Glutamatergic neuron (in vitro differentiated cells): ENCODE data around the gene CISTR. TPM values are rescaled to one million over a fixed set of nuclear protein-coding genes. Genes with fewer than 3 reads are reported as not detected.
A peak's percentile ranks its signal among the peaks of the same experiment; 100 is the strongest.
"Not testable (repeated sequence)": the region's sequence is repeated elsewhere in the genome, so short reads cannot be mapped to it uniquely, and the experiment has no call there.

ENCODE experiments used
- DNase-seq: peaks from one replicate; pipeline ENCODE4 v3.0.0; 2022
- H3K27ac Mint-ChIP-seq: one replicate; pipeline ENCODE4 v1.8.0; 2020; ENCODE audit warnings: mild to moderate bottlenecking, mixed read lengths, inconsistent platforms; ENCODE audit not compliant: unreplicated experiment
- H3K27me3 Mint-ChIP-seq: one replicate; pipeline ENCODE4 v1.8.0; 2020; ENCODE audit warnings: mild to moderate bottlenecking, moderate library complexity, mixed read lengths, inconsistent platforms; ENCODE audit not compliant: unreplicated experiment
- H3K36me3 Mint-ChIP-seq: one replicate; pipeline ENCODE4 v1.8.0; 2020; ENCODE audit warnings: mild to moderate bottlenecking, mixed read lengths, inconsistent platforms; ENCODE audit not compliant: unreplicated experiment
- H3K4me1 Mint-ChIP-seq: one replicate; pipeline ENCODE4 v1.8.0; 2020; ENCODE audit warnings: mild to moderate bottlenecking, low read depth, mixed read lengths, inconsistent platforms; ENCODE audit not compliant: unreplicated experiment
- H3K4me3 Mint-ChIP-seq: one replicate; pipeline ENCODE4 v1.8.0; 2020; ENCODE audit warnings: mild to moderate bottlenecking, mixed read lengths, inconsistent platforms; ENCODE audit not compliant: unreplicated experiment
- H3K9me3 Mint-ChIP-seq: one replicate; pipeline ENCODE4 v1.8.0; 2020; ENCODE audit warnings: mild to moderate bottlenecking, moderate library complexity, mixed read lengths, inconsistent platforms; ENCODE audit not compliant: unreplicated experiment
- total RNA-seq: library from RNA; stranded (reverse); fragmentation: NEBNext Ultra II Directional; extraction: Animal tissue kit (Norgen Biotek cat#: 25700); gene quantifications from one replicate; pipeline ENCODE4 v1.2.1, GENCODE V29; 2021; ENCODE audit not compliant: unreplicated experiment
- TF ChIP-seq, protein P1 (sequence below): fragments of 200-600 bp; sonication (generic); IDR thresholded peaks from one replicate; pipeline ENCODE4 v1.5.0; 2021; ENCODE audit not compliant: partially characterized antibody, unreplicated experiment

Gene CISTR
- total RNA-seq, 1 donor from 2014 or later: not detected

GRCh38 chr12:53781228-53781801, 29.5 kb upstream of the CISTR start:
- Mint-ChIP-seq H3K27me3 (peaks cover 7% of the 10 kb centered on the region), H3K4me3 (peak overlapping the region; percentile 50), H3K36me3 (no peaks in the 10 kb centered on the region), H3K4me1 (peaks cover 19% of the 10 kb centered on the region), H3K27ac (peak overlapping the region; percentile 79), H3K9me3 (peaks cover 8% of the 10 kb centered on the region)
- TF ChIP-seq, protein P1, sequence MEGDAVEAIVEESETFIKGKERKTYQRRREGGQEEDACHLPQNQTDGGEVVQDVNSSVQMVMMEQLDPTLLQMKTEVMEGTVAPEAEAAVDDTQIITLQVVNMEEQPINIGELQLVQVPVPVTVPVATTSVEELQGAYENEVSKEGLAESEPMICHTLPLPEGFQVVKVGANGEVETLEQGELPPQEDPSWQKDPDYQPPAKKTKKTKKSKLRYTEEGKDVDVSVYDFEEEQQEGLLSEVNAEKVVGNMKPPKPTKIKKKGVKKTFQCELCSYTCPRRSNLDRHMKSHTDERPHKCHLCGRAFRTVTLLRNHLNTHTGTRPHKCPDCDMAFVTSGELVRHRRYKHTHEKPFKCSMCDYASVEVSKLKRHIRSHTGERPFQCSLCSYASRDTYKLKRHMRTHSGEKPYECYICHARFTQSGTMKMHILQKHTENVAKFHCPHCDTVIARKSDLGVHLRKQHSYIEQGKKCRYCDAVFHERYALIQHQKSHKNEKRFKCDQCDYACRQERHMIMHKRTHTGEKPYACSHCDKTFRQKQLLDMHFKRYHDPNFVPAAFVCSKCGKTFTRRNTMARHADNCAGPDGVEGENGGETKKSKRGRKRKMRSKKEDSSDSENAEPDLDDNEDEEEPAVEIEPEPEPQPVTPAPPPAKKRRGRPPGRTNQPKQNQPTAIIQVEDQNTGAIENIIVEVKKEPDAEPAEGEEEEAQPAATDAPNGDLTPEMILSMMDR: no peak
- DNase-seq: peak; percentile 40

DNA sequence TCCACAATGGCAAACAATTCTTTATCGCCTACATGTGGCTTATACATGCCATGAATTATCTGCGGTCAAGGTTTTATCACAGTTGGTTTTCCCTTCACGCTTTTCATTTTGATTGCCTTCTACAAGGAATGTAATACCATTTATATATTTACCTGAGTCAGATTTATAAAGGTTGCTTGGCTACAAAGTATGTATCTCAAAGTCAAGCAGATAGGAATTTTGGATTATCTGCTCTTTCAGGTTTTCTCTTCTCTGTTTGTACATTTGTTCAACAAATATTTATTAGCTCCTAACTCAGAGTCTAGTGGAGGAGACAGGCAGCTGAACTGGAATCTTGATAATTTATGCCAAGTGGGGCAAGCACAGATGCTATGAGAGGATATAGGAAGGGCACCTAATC, 28.5 kb upstream of the CISTR start:
- no peak for DNase-seq
- Mint-ChIP-seq H3K36me3 (no peaks in the 10 kb centered on the region), H3K27ac (no peak overlapping the region), H3K9me3 (peaks cover 8% of the 10 kb centered on the region), H3K27me3 (peaks cover 7% of the 10 kb centered on the region), H3K4me1 (peaks cover 19% of the 10 kb centered on the region), H3K4me3 (no peak overlapping the region)
- TF ChIP-seq, protein P1: no peak

- not testable (repeated sequence) for H3K36me3 Mint-ChIP-seq, H3K9me3 Mint-ChIP-seq, DNase-seq, H3K27ac Mint-ChIP-seq, H3K4me3 Mint-ChIP-seq, H3K27me3 Mint-ChIP-seq
- H3K4me1 Mint-ChIP-seq: peaks cover 19% of the 10 kb centered on the region
Observed at GRCh38 chr12:53779679-53780078, 27.9 kb upstream of the CISTR start.

GRCh38 chr12:53777936-53778644, 26.3 kb upstream of the CISTR start:
- H3K4me1 Mint-ChIP-seq: peaks cover 19% of the 10 kb centered on the region
- TF ChIP-seq, protein P1: no peak
- DNase-seq: no peak
- H3K4me3 Mint-ChIP-seq: no peak overlapping the region
- peaks cover 7% of the 10 kb centered on the region for H3K27me3 Mint-ChIP-seq
- no peaks in the 10 kb centered on the region for H3K36me3 Mint-ChIP-seq
- no peak overlapping the region for H3K27ac Mint-ChIP-seq
- peaks cover 5% of the 10 kb centered on the region for H3K9me3 Mint-ChIP-seq

DNA sequence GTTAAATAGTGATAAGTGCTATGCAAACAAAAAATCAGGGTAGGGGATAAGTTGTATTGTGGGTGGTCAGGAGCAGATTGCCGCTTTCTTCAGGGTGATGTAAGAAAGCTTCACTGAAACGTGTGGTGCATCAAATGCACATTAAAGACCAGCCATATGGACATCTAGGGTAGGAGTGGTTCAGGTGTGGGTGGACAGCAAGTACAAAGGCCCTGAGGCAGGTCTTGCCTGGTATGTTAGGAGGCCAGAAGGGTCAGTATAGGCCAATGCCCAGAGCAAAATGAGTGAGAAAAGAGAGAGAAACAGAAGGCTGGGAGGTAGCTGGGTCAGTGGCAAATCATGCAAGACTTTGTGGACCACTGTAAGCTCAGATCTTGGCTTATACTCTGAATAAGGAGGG, 25.6 kb upstream of the CISTR start:
- Mint-ChIP-seq H3K4me3 (no peak overlapping the region), H3K9me3 (peaks cover 5% of the 10 kb centered on the region), H3K4me1 (peaks cover 19% of the 10 kb centered on the region), H3K27me3 (peaks cover 4% of the 10 kb centered on the region), H3K36me3 (no peaks in the 10 kb centered on the region), H3K27ac (no peak overlapping the region)
- DNase-seq: no peak
- TF ChIP-seq, protein P1: no peak
